MCF 10A (cell line): ENCODE measurements around the gene PDE7B. TPM values are rescaled to one million over a fixed set of nuclear protein-coding genes. Genes with fewer than 3 reads are reported as not detected.

Experiments used
- BruUV-seq: library from RNA; stranded (reverse); fragments of 400-500 nt; replicated peaks from 2 replicates; lab custom pipeline; 2021; lab: Mats Ljungman, UMichigan
- CTCF ChIA-PET: fragments of 300-600 bp; sonication (Branson Sonifier 250); formaldehyde crosslinking; extraction: SDS; loops from one replicate; lab custom pipeline; 2021; ENCODE audit warnings: antibody characterized with exemption, inconsistent platforms; lab: Yijun Ruan, JAX
- POLR2A ChIA-PET: fragments of 300-600, 350-650 bp; sonication (Branson Sonifier 250); formaldehyde crosslinking; extraction: SDS; loops from one replicate; lab custom pipeline; 2020; ENCODE audit warnings: antibody characterized with exemption, inconsistent platforms; lab: Yijun Ruan, JAX
- DNase-seq: peaks from one replicate; pipeline ENCODE4 v3.0.0-alpha.2; 2018; ENCODE audit not compliant: unreplicated experiment
- H3K27ac Mint-ChIP-seq: one replicate; pipeline ENCODE4 v1.8.0; 2022; ENCODE audit warnings: mild to moderate bottlenecking, low read depth, mixed read lengths; ENCODE audit not compliant: unreplicated experiment
- H3K27me3 Mint-ChIP-seq: one replicate; pipeline ENCODE4 v1.8.0; 2022; ENCODE audit warnings: mixed read lengths; ENCODE audit not compliant: insufficient read depth, unreplicated experiment
- H3K36me3 Mint-ChIP-seq: one replicate; pipeline ENCODE4 v1.8.0; 2022; ENCODE audit warnings: mild to moderate bottlenecking, moderate library complexity, mixed read lengths; ENCODE audit not compliant: insufficient read depth, unreplicated experiment
- H3K4me1 Mint-ChIP-seq: one replicate; pipeline ENCODE4 v1.8.0; 2022; ENCODE audit warnings: mixed read lengths; ENCODE audit not compliant: insufficient read depth, unreplicated experiment
- H3K4me3 Mint-ChIP-seq: one replicate; pipeline ENCODE4 v1.8.0; 2022; ENCODE audit warnings: mild to moderate bottlenecking, moderate library complexity, mixed read lengths; ENCODE audit not compliant: unreplicated experiment
- H3K9me3 Mint-ChIP-seq: one replicate; pipeline ENCODE4 v1.8.0; 2022; ENCODE audit warnings: mixed read lengths; ENCODE audit not compliant: unreplicated experiment
- intact Hi-C: fragments of 100-400 bp; cut with micrococcal nuclease; formaldehyde crosslinking; loops from 2 replicates; pipeline ENCODE4 v1.14.1; 2022
- total RNA-seq: library from RNA; stranded (reverse); gene quantifications from 2 replicates; pipeline ENCODE4 v1.2.3, GENCODE V29; 2022
- TF ChIP-seq, protein P1 (sequence below): fragments of 200-600 bp; IDR thresholded peaks from one replicate; pipeline ENCODE4 v1.8.0; 2022; ENCODE audit warnings: antibody characterized with exemption, mild to moderate bottlenecking; ENCODE audit not compliant: unreplicated experiment

PDE7B gene
- total RNA-seq, 1 experiment from 2014 or later, result 1.4 TPM

- H3K27ac Mint-ChIP-seq, result no peak overlapping the region
- peaks cover 8% of the 10 kb centered on the region for H3K36me3 Mint-ChIP-seq
- ChIA-PET POLR2A (interaction anchor here (0.5 kb wide), 1 partner anchor 733 kb away, joined by 3 read pairs; the partner anchor contains the start of gene AHI1), CTCF (interaction anchor here (0.6 to 3.1 kb wide), 12 partner anchors 9 to 787 kb away, joined by 3 to 16 read pairs (median 3); no protein-coding TSS in a partner anchor)
- intact Hi-C loops, result no loop called here
- H3K9me3 Mint-ChIP-seq, result no peaks in the 10 kb centered on the region
- H3K4me1 Mint-ChIP-seq, result peaks cover 13% of the 10 kb centered on the region
- DNase-seq, result no peak
- TF ChIP-seq, protein P1, sequence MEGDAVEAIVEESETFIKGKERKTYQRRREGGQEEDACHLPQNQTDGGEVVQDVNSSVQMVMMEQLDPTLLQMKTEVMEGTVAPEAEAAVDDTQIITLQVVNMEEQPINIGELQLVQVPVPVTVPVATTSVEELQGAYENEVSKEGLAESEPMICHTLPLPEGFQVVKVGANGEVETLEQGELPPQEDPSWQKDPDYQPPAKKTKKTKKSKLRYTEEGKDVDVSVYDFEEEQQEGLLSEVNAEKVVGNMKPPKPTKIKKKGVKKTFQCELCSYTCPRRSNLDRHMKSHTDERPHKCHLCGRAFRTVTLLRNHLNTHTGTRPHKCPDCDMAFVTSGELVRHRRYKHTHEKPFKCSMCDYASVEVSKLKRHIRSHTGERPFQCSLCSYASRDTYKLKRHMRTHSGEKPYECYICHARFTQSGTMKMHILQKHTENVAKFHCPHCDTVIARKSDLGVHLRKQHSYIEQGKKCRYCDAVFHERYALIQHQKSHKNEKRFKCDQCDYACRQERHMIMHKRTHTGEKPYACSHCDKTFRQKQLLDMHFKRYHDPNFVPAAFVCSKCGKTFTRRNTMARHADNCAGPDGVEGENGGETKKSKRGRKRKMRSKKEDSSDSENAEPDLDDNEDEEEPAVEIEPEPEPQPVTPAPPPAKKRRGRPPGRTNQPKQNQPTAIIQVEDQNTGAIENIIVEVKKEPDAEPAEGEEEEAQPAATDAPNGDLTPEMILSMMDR, result no peak
- H3K4me3 Mint-ChIP-seq, result no peak overlapping the region
- BruUV-seq, result no TSS peak
- H3K27me3 Mint-ChIP-seq, result no peaks in the 10 kb centered on the region
These were observed 378.8 kb downstream of the PDE7B start for GRCh38 chr6:136230219-136230853.

- no TSS peak for BruUV-seq
- H3K27me3 Mint-ChIP-seq, result no peaks in the 10 kb centered on the region
These were observed 381.2 kb downstream of the PDE7B start for GRCh38 chr6:136232701-136233100.

DNA sequence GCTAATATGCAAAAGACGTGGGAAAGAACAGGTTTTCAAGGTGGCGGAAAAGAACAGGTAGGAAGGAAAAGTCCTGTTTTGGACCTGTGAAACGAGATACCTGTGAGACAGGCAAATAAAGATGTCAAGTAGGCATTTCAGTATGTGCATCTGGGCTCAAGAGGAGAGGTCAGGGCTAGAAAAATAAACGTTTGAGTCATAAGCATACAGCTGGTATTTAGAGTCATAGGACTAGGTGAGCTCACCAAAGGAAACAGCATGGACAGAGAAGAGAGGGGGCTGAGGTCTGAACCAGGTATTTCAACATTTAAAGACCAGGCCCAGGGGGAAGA lies 383.7 kb downstream of the PDE7B start:
- no TSS peak for BruUV-seq
- CTCF ChIA-PET, result interaction anchor here (0.6 to 3.4 kb wide), 4 partner anchors 9 to 644 kb away, joined by 3 to 36 read pairs (median 3); partner anchors contain the start of gene MTFR2
- POLR2A ChIA-PET, result interaction anchor here (1.5 kb wide), 1 partner anchor 15 kb away, joined by 3 read pairs; the partner anchor contains the start of gene MTFR2

More at GRCh38 chr6:136232701-136233100, 381.2 kb downstream of the PDE7B start:
- TF ChIP-seq, protein P1, result no peak
- DNase-seq, result no peak
- peaks cover 8% of the 10 kb centered on the region for H3K36me3 Mint-ChIP-seq
- peaks cover 5% of the 10 kb centered on the region for H3K4me1 Mint-ChIP-seq
- H3K4me3 Mint-ChIP-seq, result no peak overlapping the region
- CTCF ChIA-PET, result interaction anchor here (0.6 to 1.9 kb wide), 4 partner anchors 599 to 782 kb away, joined by 3 to 9 read pairs (median 4); no protein-coding TSS in a partner anchor
- POLR2A ChIA-PET, result no interaction called here
- intact Hi-C loops, result no loop called here
- H3K27ac Mint-ChIP-seq, result no peak overlapping the region
- H3K9me3 Mint-ChIP-seq, result no peaks in the 10 kb centered on the region

More for the DNA sequence above, 383.7 kb downstream of the PDE7B start:
- no peaks in the 10 kb centered on the region for H3K27me3 Mint-ChIP-seq
- H3K27ac Mint-ChIP-seq, result no peak overlapping the region
- DNase-seq, result peak; percentile 8
- H3K4me3 Mint-ChIP-seq, result no peak overlapping the region
- intact Hi-C loops, result no loop called here
- no peaks in the 10 kb centered on the region for H3K9me3 Mint-ChIP-seq
- H3K4me1 Mint-ChIP-seq, result peaks cover 5% of the 10 kb centered on the region
- H3K36me3 Mint-ChIP-seq, result peaks cover 6% of the 10 kb centered on the region
- TF ChIP-seq, protein P1, result no peak
